Astrocyte of the spinal cord (primary cell): Measurements from ENCODE around the gene SVOP.
"Not testable (repeated sequence)": the region's sequence is repeated elsewhere in the genome, so short reads cannot be mapped to it uniquely, and the experiment has no call there.

Source experiments
- DNase-seq: peaks from one replicate; pipeline ENCODE4 v3.0.0; 2011; ENCODE audit warnings: low read depth, low spot score
- H3K4me3 ChIP-seq: 2 replicates; pipeline ENCODE4 v1.5.1; 2011; ENCODE audit warnings: low read depth, mild to moderate bottlenecking, low read length, moderate library complexity
- CTCF ChIP-seq: IDR thresholded peaks from 2 replicates; pipeline ENCODE4 v1.5.1; 2012; ENCODE audit warnings: low read depth, mild to moderate bottlenecking, low read length, inconsistent platforms
- in situ Hi-C: cut with HindIII; loops from 2 replicates; pipeline ENCODE4 v1.10.0; 2017; ENCODE audit warnings: low sequenced_read_pairs

The SVOP gene

GRCh38 chr12:108859923-108860291 lies 161.0 kb downstream of the SVOP start:
- no peak overlapping the region for H3K4me3 ChIP-seq
- in situ Hi-C loops, result no loop called here
- no peak for TF ChIP-seq CTCF
- no peak for DNase-seq

GRCh38 chr12:108859141-108859922 lies 161.5 kb downstream of the SVOP start:
- DNase-seq, in situ Hi-C loops, H3K4me3 ChIP-seq: not testable (repeated sequence)

- in situ Hi-C loops, result no loop called here
- DNase-seq, result no peak
- TF ChIP-seq CTCF, result no peak
- H3K4me3 ChIP-seq, result peak overlapping the region; percentile 39
Observed at GRCh38 chr12:108858311-108859074, 162.4 kb downstream of the SVOP start.
